NCI-H446 treated with DMSO at 0.1 percent for 48 hours (cell line): ENCODE results near the gene LRRC14B.

Experiments
- DNase-seq: peaks from one replicate; lab custom pipeline; 2025; lab: John Stamatoyannopoulos, UW

LRRC14B gene

GRCh38 chr5:174876-175465 is 16.3 kb upstream of the LRRC14B start:
- DNase-seq, result no peak

- DNase-seq, result no peak
These were observed 14.9 kb upstream of the LRRC14B start for GRCh38 chr5:176296-176823.

- DNase-seq, result no peak
These were observed 13.2 kb upstream of the LRRC14B start for GRCh38 chr5:178110-178509.

- no peak for DNase-seq
These were observed 11.9 kb upstream of the LRRC14B start for GRCh38 chr5:179401-179800.

DNA sequence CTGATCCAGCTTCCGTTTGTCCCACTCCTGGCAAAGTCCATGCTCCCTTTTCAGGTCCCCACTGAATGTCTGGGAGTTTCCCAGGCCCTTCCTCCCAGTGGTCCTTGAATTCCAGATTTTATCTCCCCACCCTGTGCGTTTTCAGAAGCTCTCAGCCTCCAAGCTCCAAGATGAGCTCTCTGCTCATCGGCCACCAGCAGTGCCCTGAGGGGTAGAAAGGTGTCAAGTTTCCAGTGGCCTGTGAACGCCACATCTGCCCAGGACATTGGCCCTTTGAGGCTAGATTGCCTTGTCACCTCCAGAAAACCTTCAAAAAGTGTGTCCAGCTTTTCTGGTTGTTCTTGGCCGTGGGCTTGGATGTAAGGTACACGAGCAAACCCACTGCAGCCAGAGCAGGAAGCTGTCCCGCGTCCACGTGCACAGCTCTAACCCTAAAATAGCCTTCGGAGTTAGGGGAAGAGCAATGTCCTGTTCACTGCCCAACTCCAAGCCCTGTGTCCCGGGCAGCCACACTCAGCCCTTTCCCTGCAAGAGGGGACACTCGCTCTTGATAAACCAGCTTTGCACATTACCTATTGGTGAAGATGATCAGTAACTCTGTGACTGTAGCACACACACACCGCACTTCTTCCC is 10.9 kb upstream of the LRRC14B start:
- DNase-seq, result no peak

DNA sequence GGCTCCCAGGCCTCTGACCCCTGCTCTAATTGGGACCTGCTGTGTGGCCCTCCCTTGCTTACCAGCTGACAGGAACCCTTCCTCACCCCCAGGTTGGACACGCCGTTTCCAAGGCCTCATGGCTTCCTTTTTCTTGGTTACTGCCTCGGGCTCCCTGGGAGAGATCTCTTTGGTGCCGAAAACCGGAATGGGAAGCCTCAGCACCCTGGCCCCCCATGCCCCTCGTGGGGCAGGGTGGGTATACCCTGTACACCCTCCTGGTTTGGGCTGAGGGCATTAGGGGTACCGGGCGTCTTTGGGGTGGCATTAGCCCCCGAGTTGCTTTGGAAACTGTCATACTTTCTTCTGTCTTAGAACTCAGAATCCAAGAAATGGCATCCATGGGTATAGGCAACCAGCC is 10.1 kb upstream of the LRRC14B start:
- no peak for DNase-seq

GRCh38 chr5:181566-181965 is 9.7 kb upstream of the LRRC14B start:
- no peak for DNase-seq

- no peak for DNase-seq
These were observed 9.2 kb upstream of the LRRC14B start for GRCh38 chr5:182126-182525.

DNA sequence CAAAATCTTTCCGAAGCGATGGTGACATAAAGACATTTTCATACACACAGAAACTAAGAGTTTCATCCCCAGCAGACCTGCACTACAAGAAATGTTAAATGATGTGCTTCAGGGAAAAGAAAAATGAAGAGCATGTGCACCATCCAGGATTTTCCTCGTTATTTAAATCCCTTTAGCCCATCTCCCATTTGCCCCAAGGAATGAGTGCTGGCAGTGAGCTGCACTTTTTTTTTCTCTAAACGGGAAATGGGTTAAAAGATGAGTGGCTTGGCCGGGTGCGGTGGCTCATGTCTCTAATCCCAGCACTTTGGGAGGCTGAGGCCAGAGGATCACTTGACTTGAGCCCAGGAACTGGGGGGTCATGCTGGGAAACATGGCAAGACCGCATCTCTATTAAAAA is 6.8 kb upstream of the LRRC14B start:
- no peak for DNase-seq

DNA sequence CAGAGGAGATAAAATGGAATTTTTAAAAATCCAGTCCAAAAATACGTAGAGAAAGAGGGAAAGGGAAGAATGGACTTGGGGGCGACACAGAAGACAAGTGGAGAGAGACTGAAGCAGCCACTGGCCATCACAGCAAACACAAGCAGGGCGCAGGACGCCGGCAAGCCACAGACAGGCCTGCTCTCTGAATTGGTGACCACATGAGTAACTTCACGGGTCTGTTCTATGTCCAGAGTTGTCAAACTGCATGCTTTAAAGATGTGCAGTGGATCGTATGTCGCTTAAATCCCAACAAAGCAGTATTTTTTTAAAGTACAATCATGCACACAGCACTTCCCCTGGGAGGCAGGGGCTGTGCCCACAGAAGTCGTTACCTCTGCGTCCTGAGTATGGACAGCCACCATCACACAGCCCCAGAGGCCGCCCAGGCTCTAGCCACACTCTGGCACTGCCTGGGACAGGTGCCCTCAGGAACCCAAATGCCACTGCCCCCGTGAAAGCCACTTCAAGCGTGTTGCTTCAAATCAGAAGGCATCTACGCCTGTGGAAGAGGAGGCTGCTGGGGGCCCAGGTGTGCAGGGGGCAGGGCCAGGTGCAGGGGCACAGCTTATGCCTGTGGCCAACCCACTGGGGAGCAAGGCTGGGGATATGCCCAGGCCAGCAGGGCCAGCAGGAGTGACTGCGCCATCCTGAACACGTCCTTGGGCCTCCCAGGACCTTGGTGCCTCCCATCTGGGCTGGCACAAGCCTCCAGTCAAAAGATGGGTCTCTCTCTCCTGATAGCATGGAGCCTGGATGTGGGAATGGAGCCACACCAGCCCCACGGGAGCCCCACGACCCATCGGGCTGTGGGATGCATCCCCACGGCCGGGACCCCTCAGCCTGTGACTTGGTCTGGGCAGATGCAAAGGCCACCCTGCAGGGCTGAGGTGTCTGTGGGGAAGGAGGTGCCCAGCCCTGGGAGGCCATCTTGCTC is 5.9 kb upstream of the LRRC14B start:
- no peak for DNase-seq

GRCh38 chr5:186091-187041 is 4.9 kb upstream of the LRRC14B start:
- DNase-seq, result no peak

DNA sequence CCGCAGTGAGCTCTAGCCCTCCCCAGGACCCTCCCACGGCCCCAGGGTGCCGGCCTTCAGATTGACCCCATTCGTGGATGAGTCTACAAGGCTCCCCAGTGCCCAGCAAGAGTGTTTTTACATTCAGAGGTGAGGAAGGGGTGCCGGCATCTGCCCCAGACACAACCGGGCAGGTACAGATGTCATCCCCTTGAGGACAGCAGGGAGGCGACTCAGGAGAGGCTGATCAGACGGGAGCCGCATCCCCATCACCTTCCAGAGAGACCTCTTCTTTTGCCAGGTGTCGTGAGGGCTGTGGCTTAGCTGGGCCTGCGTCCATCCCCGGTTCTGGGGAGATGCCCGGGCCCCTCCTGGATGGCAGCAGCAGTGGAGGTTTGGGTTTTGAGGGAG is 4.3 kb upstream of the LRRC14B start:
- no peak for DNase-seq

GRCh38 chr5:187617-188451 is 3.5 kb upstream of the LRRC14B start:
- no peak for DNase-seq

GRCh38 chr5:188488-189481 is 2.5 kb upstream of the LRRC14B start:
- peak; percentile 70 for DNase-seq

DNA sequence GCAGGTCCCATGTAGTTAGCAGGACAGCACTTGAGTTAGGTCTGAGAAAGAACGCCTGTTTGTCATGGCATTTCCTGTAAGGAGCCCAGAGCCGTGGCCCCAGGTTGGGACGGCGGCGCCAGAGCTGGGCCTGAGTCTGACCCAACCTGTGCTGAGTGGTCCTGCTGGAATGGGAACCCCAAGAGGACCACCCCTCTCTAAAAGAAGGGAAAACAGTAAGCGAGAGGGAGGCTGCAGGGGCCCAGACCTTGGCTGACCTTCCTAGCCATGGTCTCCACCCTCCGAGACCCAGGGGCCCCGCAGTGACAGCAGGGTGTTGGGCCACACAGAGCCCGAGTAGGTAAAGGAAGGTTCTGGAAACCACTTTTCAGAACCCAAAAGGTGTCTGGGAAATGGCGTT is 1.8 kb upstream of the LRRC14B start:
- DNase-seq, result no peak

DNA sequence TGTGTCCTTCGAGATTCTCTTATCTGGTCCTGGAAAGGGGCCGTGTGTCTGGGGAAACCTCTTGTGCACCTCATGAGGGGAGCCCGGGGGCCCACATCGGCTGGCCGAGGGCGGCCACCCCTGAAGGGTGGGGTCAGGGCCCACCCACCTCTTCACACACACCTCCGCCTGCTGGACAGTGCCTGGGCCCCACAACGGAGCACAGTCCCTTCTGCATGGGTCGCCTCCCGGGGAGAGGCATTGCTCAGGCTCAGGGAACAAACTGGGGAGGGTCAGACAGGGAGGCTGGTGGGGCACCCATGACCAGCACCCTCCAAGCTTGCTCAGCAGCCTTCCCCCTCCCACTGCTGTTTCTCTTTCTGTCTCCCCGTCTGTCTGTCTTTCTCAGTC is 1.3 kb upstream of the LRRC14B start:
- DNase-seq, result no peak

GRCh38 chr5:190366-191035 is 794 bp upstream of the LRRC14B start:
- no peak for DNase-seq

DNA sequence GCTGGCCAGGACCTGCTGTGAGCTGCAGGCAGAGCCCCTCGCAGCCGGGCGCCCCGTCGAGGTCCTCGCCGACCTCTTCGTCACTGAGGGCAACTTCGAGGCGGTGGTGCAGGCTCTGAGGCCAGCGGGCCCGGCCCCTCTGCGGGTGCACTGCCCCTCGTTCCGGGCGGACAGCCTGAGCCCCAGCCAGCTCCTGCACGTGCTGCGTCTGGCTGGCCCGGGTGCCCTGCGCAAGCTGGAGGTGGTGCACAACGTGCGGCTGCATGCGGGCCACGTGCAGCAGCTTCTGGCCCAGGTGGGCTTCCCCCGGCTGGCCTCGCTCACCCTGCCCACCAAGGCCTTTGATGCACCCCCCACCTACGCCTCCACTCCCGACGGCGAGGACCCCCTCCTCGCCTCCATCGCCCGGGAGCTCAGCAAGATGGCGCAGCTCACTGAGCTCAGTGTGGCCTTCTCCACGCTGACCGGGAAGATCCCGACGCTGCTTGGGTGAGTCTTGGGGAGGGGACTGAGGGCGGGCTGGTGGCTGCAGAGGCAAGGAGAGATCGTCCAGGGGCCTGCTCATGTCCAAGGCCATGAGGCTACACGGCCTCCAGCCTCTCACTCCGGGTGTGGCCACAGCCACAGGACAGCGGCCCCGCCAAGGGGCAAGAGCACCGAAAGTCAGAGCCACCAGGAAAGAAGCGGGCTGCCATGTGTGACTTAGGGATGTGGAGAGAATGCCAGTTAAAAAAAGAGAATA is 825 bp downstream of the LRRC14B start:
- DNase-seq, result no peak

GRCh38 chr5:192691-192969 is 1.3 kb downstream of the LRRC14B start:
- DNase-seq, result no peak
